Heart left ventricle (tissue), 13 donors: ENCODE data around the gene GPR141.

Source experiments
- POLR2A ChIP-seq, 2 donors: fragments of 450-650 bp; IDR thresholded peaks; one replicate each; pipeline ENCODE4 v1.6.1; 2017; ENCODE audit warnings: antibody characterized with exemption in 2 of 2, mild to moderate bottlenecking in 2 of 2, moderate library complexity in 2 of 2
- TF ChIP-seq, protein P1 (sequence below), 12 donors: fragments of 200-600 bp; sonication (generic) in 4 of 12; IDR thresholded peaks; one replicate each; pipeline versions ENCODE4 v1.5.0 to v1.8.0; 2018 to 2022; ENCODE audit warnings: antibody characterized with exemption in 12 of 12, mild to moderate bottlenecking in 5 of 12
- donor health status: ischemic (EF 13 %, LVEDD 7.1; RV severe dilation, severe dysfunction).
- donor health status: DM: no; HTN: yes; CAD: no.
- donor health status: DM: no; HTN: no; CAD: no.
- donor health status: ischemic (EF 25% LVEDD 6.9; RV normal size, moderate dysfunction).
- donor health status: ischemic (EF 25% LVEDD 5.7; RV mildly dilated, moderate dysfunction).
- donor health status: ischemic (EF 35%, LVEDD 5.7; RV mildly dilated, moderate dysfunction).
- donor health status: nonischemic (EF 11% LVEDD 7.7; RV severe dilation, severe dysfunction).
- donor health status: DM: yes; HTN: yes; CAD: no.
- donor health status: PGD.
- donor health status: ischemic (EF 29% LVEDD 5.4; RV normal size, mild dysfunction).
- donor health status: nonischemic (EF 23%, LVEDD 6.1; RV moderate dilation, normal function).

DNA sequence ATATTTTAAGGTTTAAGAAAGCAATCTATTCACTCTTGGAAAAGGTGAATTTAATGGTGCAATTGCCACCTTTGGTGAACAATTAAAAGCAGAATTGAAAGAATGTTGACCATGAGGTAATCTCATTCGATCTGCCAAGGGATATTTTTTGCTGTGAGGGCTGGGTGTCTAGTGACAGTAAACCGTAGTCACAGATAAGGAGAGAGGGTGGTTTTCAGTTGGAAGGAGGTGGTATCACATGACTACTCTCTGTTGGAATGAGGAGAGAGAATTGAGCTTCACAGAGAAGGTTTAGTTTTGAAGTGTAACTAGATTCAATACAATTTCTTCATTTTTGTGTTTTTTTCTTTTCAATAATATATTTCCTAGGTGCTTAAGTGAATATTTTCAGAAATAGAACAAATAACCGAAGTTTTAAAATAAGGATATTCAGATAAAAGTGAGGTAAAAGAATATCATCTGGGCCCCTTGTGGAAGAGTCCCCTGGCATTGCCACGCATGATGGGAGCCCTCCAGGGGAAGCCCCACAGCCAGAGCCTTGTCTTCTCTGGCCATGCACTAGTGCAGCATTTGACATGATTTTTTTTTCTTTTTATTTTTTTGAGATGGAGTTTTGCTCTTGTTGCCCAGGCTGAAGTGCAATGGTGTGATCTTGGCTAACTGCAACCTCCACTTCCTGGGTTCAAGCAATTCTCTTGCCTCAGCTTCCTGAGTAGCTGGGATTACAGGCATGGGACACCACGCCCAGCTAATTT is 73.4 kb downstream of the GPR141 start:
- TF ChIP-seq POLR2A (IDR thresholded peaks at IDR 0.05): no peak
- TF ChIP-seq, protein P1, sequence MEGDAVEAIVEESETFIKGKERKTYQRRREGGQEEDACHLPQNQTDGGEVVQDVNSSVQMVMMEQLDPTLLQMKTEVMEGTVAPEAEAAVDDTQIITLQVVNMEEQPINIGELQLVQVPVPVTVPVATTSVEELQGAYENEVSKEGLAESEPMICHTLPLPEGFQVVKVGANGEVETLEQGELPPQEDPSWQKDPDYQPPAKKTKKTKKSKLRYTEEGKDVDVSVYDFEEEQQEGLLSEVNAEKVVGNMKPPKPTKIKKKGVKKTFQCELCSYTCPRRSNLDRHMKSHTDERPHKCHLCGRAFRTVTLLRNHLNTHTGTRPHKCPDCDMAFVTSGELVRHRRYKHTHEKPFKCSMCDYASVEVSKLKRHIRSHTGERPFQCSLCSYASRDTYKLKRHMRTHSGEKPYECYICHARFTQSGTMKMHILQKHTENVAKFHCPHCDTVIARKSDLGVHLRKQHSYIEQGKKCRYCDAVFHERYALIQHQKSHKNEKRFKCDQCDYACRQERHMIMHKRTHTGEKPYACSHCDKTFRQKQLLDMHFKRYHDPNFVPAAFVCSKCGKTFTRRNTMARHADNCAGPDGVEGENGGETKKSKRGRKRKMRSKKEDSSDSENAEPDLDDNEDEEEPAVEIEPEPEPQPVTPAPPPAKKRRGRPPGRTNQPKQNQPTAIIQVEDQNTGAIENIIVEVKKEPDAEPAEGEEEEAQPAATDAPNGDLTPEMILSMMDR (IDR thresholded peaks at IDR 0.05): no peak
